HCT116 (cell line): ENCODE measurements around the gene TKFC. TPM values are rescaled to one million over a fixed set of nuclear protein-coding genes. Genes with fewer than 3 reads are reported as not detected.
A peak's percentile ranks its signal among the peaks of the same experiment; 100 is the strongest.

Source experiments
- ATAC-seq: fragments of 200-7000 bp; cut with Tn5 transposase; 2 replicates; pipeline ENCODE4 v1.9.1; 2020; ENCODE audit warnings: mild to moderate bottlenecking, moderate library complexity
- BruUV-seq: library from RNA; stranded (reverse); fragments of 400-500 nt; replicated peaks from 2 replicates; lab custom pipeline; 2021; lab: Mats Ljungman, UMichigan
- CTCF ChIA-PET: fragments of 300-600 bp; sonication (Branson Sonifier 250); formaldehyde crosslinking; loops from one replicate; lab custom pipeline; 2021; ENCODE audit warnings: antibody characterized with exemption; lab: Charles Lee
- POLR2A ChIA-PET: fragments of 300-600, 350-600 bp; sonication (Branson Sonifier 250); formaldehyde crosslinking; loops from one replicate; lab custom pipeline; 2021; ENCODE audit warnings: antibody characterized with exemption; lab: Charles Lee
- RAD21 ChIA-PET, 2 experiments: fragments of 300-600 bp; sonication (Branson Sonifier 250); formaldehyde crosslinking; loops; one replicate each; lab custom pipeline; 2023; ENCODE audit warnings: low total read pairs in 2 of 2; ENCODE audit not compliant: uncharacterized antibody in 2 of 2, unreplicated experiment in 2 of 2, low non-redundant PET in 1 of 2; lab: Charles Lee
- DNase-seq: peaks from one replicate; pipeline ENCODE4 v3.0.0-alpha.2; 2010; ENCODE audit warnings: low read depth, low spot score
- H2AFZ ChIP-seq: fragments of 200-600 bp; shearing (Covaris generic), sonication (generic); 2 replicates; pipeline ENCODE4 v1.6.1; 2017; ENCODE audit warnings: low read depth, mixed run types, mixed read lengths, antibody characterized with exemption, low read length; ENCODE audit not compliant: poor library complexity, severe bottlenecking
- H3K27ac ChIP-seq: 2 replicates; pipeline ENCODE4 v1.5.1; 2012; ENCODE audit warnings: low read depth, low read length
- H3K27me3 ChIP-seq: fragments of 200-600 bp; sonication (generic); 2 replicates; pipeline ENCODE4 v1.6.1; 2016; ENCODE audit warnings: mixed run types, low read length, mixed read lengths; ENCODE audit not compliant: insufficient read depth
- H3K36me3 ChIP-seq, 2 experiments: fragments of 200-500 bp in 1 of 2; fragments of 200-600 bp in 1 of 2; sonication (Bioruptor generic) in 1 of 2; sonication (generic) in 1 of 2; 2 replicates each; pipeline versions ENCODE4 v1.5.1 to v1.6.1; 2014 to 2016; ENCODE audit warnings: low read length in 2 of 2, inconsistent platforms in 1 of 2, mixed read lengths in 1 of 2, mixed run types in 1 of 2; ENCODE audit not compliant: insufficient read depth in 2 of 2, control insufficient read depth in 1 of 2
- H3K4me1 ChIP-seq, 2 experiments: fragments of 200-600 bp in 1 of 2; sonication (generic) in 1 of 2; 2 replicates each; pipeline versions ENCODE4 v1.5.1 to v1.6.1; 2012 to 2017; ENCODE audit warnings: low read length in 2 of 2, inconsistent platforms in 1 of 2, mild to moderate bottlenecking in 1 of 2, mixed read lengths in 1 of 2, mixed run types in 1 of 2, moderate library complexity in 1 of 2; ENCODE audit not compliant: insufficient read depth in 2 of 2, control insufficient read depth in 1 of 2
- H3K4me2 ChIP-seq: fragments of 200-600 bp; sonication (generic); 2 replicates; pipeline ENCODE4 v1.6.1; 2017; ENCODE audit warnings: mixed run types, low read length, mixed read lengths
- H3K4me3 ChIP-seq, 2 experiments: fragments of 200-600 bp in 1 of 2; sonication (generic) in 1 of 2; replicated peaks in 1 of 2; 2 replicates each; pipeline ENCODE4 v1.5.1; 2011 to 2016; ENCODE audit warnings: low read length in 2 of 2, control low read depth in 1 of 2, low read depth in 1 of 2, mild to moderate bottlenecking in 1 of 2, mixed read lengths in 1 of 2, mixed run types in 1 of 2
- H3K79me2 ChIP-seq: fragments of 200-600 bp; sonication (generic); 2 replicates; pipeline ENCODE4 v1.6.1; 2017; ENCODE audit warnings: mild to moderate bottlenecking, mixed run types, low read length, moderate library complexity, mixed read lengths; ENCODE audit not compliant: insufficient read depth
- H3K9ac ChIP-seq: fragments of 200-600 bp; sonication (generic); 2 replicates; pipeline ENCODE4 v1.6.1; 2016; ENCODE audit warnings: low read length, mixed read lengths
- H3K9me2 ChIP-seq: fragments of 200-600 bp; sonication (generic), shearing (Covaris generic); 2 replicates; pipeline ENCODE4 v1.6.1; 2017; ENCODE audit warnings: mixed run types, mild to moderate bottlenecking, moderate library complexity; ENCODE audit not compliant: insufficient read depth
- H3K9me3 ChIP-seq, 2 experiments: fragments of 200-500 bp in 1 of 2; fragments of 200-600 bp in 1 of 2; sonication (Bioruptor generic) in 1 of 2; sonication (generic) in 1 of 2; 2 replicates each; pipeline ENCODE4 v1.6.1; 2014 to 2017; ENCODE audit warnings: low read length in 2 of 2, mixed read lengths in 2 of 2, inconsistent platforms in 1 of 2, low read depth in 1 of 2, mild to moderate bottlenecking in 1 of 2, mixed run types in 1 of 2, moderate library complexity in 1 of 2; ENCODE audit not compliant: control insufficient read depth in 1 of 2, insufficient read depth in 1 of 2
- H4K20me1 ChIP-seq: fragments of 200-600 bp; sonication (generic), shearing (Covaris generic); 2 replicates; pipeline ENCODE4 v1.6.1; 2017; ENCODE audit warnings: mixed run types, mild to moderate bottlenecking, moderate library complexity; ENCODE audit not compliant: insufficient read depth
- ATF3 ChIP-seq: IDR thresholded peaks from 2 replicates; pipeline ENCODE4 v1.6.1; 2012
- CBX3 ChIP-seq: IDR thresholded peaks from 2 replicates; pipeline ENCODE4 v1.6.1; 2012; ENCODE audit warnings: low read depth
- CEBPB ChIP-seq: IDR thresholded peaks from 2 replicates; pipeline ENCODE4 v1.6.1; 2012; ENCODE audit warnings: low read depth
- CTCF ChIP-seq, 3 experiments: fragments of 200-600 bp in 1 of 3; sonication (generic) in 1 of 3; IDR thresholded peaks in 2 of 3; conservative IDR thresholded peaks in 1 of 3; 2 replicates each; pipeline ENCODE4 v1.5.1; 2012 to 2017; ENCODE audit warnings: low read depth in 2 of 3, low read length in 2 of 3, antibody characterized with exemption in 1 of 3, borderline replicate concordance in 1 of 3, control low read depth in 1 of 3, mild to moderate bottlenecking in 1 of 3, mixed read lengths in 1 of 3, mixed run types in 1 of 3, moderate library complexity in 1 of 3; ENCODE audit not compliant: insufficient read depth in 1 of 3
- EGR1 ChIP-seq: IDR thresholded peaks from 2 replicates; pipeline ENCODE4 v1.6.1; 2012; ENCODE audit warnings: low read depth
- ELF1 ChIP-seq: IDR thresholded peaks from 2 replicates; pipeline ENCODE4 v1.6.1; 2012; ENCODE audit warnings: low read depth, borderline replicate concordance
- EZH2 ChIP-seq: fragments of 200-600 bp; sonication (generic); IDR thresholded peaks from 2 replicates; pipeline ENCODE4 v1.6.1; 2017; ENCODE audit warnings: antibody characterized with exemption, mixed run types
- EZH2phosphoT487 ChIP-seq: fragments of 200-600 bp; IDR thresholded peaks from 2 replicates; pipeline ENCODE4 v1.6.1; 2018; ENCODE audit warnings: antibody characterized with exemption, borderline replicate concordance
- FOSL1 ChIP-seq: IDR thresholded peaks from 2 replicates; pipeline ENCODE4 v1.6.1; 2012; ENCODE audit warnings: low read depth
- JUND ChIP-seq: IDR thresholded peaks from 2 replicates; pipeline ENCODE4 v1.6.1; 2012
- POLR2A ChIP-seq: IDR thresholded peaks from 2 replicates; pipeline ENCODE4 v1.7.0; 2011; ENCODE audit warnings: borderline replicate concordance; ENCODE audit not compliant: insufficient read depth, insufficient read length; ENCODE audit errors: extremely low read depth
- RAD21 ChIP-seq: IDR thresholded peaks from 2 replicates; pipeline ENCODE4 v1.6.1; 2012; ENCODE audit warnings: low read depth, mild to moderate bottlenecking
- REST ChIP-seq: IDR thresholded peaks from 2 replicates; pipeline ENCODE4 v1.6.1; 2012; ENCODE audit warnings: low read depth
- SIN3A ChIP-seq: IDR thresholded peaks from 2 replicates; pipeline ENCODE4 v1.6.1; 2012; ENCODE audit warnings: low read depth
- TCF7L2 ChIP-seq: IDR thresholded peaks from 2 replicates; pipeline ENCODE4 v1.7.0; 2011; ENCODE audit warnings: borderline replicate concordance, inconsistent platforms; ENCODE audit not compliant: insufficient read depth, insufficient read length; ENCODE audit errors: extremely low read depth
- ZFX ChIP-seq: fragments of 450-650 bp; IDR thresholded peaks from 2 replicates; pipeline ENCODE4 v1.6.1; 2017
- ZNF274 ChIP-seq: fragments of 200-500 bp; sonication (Bioruptor generic); IDR thresholded peaks from 2 replicates; pipeline ENCODE4 v1.6.1; 2014; ENCODE audit warnings: mild to moderate bottlenecking, low read depth, low read length, inconsistent platforms
- intact Hi-C: fragments of 100-400 bp; cut with micrococcal nuclease; formaldehyde crosslinking; loops from 2 replicates; pipeline ENCODE4 v1.10.0; 2022
- total RNA-seq: library from RNA; stranded (reverse); gene quantifications from one replicate; pipeline ENCODE4 v1.2.1, GENCODE V29; 2021; ENCODE audit not compliant: unreplicated experiment
- TF ChIP-seq, protein P1 (sequence below): IDR thresholded peaks from 2 replicates; pipeline ENCODE4 v1.6.1; 2011; ENCODE audit warnings: mild to moderate bottlenecking, low read length, moderate library complexity; ENCODE audit not compliant: insufficient replicate concordance; ENCODE audit errors: extremely low read depth
- TF ChIP-seq, protein P2 (sequence below): IDR thresholded peaks from 2 replicates; pipeline ENCODE4 v1.6.1; 2012

Gene TKFC
- total RNA-seq, 1 experiment from 2014 or later, result 156 TPM

DNA sequence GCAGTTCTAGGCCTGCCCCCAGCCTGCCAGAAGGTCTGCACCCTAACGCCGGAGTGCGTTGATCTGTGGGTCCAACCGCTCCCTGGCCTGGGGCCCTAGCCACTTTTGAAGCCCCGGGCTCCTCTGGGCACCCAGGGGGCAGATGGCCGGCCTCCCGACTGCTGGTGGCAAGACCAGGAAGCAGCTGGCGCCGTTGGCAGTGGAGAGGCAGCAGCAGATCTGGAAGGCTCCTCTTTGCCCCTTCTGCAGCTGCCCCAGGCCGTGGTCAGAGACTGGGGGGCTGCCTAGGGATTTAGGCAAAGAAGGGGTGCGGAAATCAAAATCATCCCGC, 37.5 kb upstream of the TKFC start:
- TF ChIP-seq JUND (no peak), CTCF (IDR thresholded peaks at IDR 0.05 in 2 of 3, conservative IDR thresholded peaks at IDR 0.05 in 1 of 3; ENCODE audit: borderline replicate concordance in 1 of 3, insufficient read depth in 1 of 3, low read depth in 2 of 3, low read length in 2 of 3) (no peak), EZH2 (no peak), CEBPB (no peak), TCF7L2 (no peak), EZH2phosphoT487 (no peak), ATF3 (no peak), CBX3 (no peak), REST (no peak), RAD21 (no peak), ELF1 (no peak), ZNF274 (no peak), SIN3A (no peak), POLR2A (no peak), EGR1 (no peak), FOSL1 (no peak), ZFX (no peak)
- TF ChIP-seq, protein P1, sequence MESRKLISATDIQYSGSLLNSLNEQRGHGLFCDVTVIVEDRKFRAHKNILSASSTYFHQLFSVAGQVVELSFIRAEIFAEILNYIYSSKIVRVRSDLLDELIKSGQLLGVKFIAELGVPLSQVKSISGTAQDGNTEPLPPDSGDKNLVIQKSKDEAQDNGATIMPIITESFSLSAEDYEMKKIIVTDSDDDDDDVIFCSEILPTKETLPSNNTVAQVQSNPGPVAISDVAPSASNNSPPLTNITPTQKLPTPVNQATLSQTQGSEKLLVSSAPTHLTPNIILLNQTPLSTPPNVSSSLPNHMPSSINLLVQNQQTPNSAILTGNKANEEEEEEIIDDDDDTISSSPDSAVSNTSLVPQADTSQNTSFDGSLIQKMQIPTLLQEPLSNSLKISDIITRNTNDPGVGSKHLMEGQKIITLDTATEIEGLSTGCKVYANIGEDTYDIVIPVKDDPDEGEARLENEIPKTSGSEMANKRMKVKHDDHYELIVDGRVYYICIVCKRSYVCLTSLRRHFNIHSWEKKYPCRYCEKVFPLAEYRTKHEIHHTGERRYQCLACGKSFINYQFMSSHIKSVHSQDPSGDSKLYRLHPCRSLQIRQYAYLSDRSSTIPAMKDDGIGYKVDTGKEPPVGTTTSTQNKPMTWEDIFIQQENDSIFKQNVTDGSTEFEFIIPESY, result no peak
- TF ChIP-seq, protein P2, sequence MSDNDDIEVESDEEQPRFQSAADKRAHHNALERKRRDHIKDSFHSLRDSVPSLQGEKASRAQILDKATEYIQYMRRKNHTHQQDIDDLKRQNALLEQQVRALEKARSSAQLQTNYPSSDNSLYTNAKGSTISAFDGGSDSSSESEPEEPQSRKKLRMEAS, result no peak
- Histone ChIP-seq H2AFZ (no peak overlapping the region), H3K27ac (no peak overlapping the region), H3K4me2 (no peak overlapping the region), H3K9ac (no peak overlapping the region), H3K79me2 (no peaks in the 10 kb centered on the region), H3K36me3 (peaks cover 12 to 27% of the 10 kb centered on the region in 2 experiments; a peak in 3 of 4 replicates), H3K9me2 (no peaks in the 10 kb centered on the region), H3K27me3 (no peaks in the 10 kb centered on the region), H4K20me1 (no peaks in the 10 kb centered on the region), H3K4me1 (no peaks in the 10 kb centered on the region), H3K4me3 (no peak overlapping the region), H3K9me3 (no peaks in the 10 kb centered on the region)
- ChIA-PET CTCF (no interaction called here), RAD21 (no interaction called here), POLR2A (no interaction called here)
- intact Hi-C loops, result no loop called here
- ATAC-seq (0 out of 2 replicates have a peak, but pooled peaks have one; percentile 3), DNase-seq (no peak)
- no TSS peak for BruUV-seq
